Endothelial cell of umbilical vein (primary cell): ENCODE measurements around the gene FOXN1. TPM values are rescaled to one million over a fixed set of nuclear protein-coding genes. Genes with fewer than 3 reads are reported as not detected.
A peak's percentile ranks its signal among the peaks of the same experiment; 100 is the strongest.

Experiments
- BruUV-seq: library from RNA; stranded (reverse); fragments of 400-500 nt; replicated peaks from 2 replicates; lab custom pipeline; 2021; lab: Mats Ljungman, UMichigan
- CTCF ChIA-PET: fragments of 300-600, 350-600 bp; sonication (Branson Sonifier 250); formaldehyde crosslinking; loops from one replicate; lab custom pipeline; 2021; ENCODE audit warnings: antibody characterized with exemption, inconsistent platforms; lab: Charles Lee
- POLR2A ChIA-PET: fragments of 300-600, 350-600 bp; sonication (Branson Sonifier 250); formaldehyde crosslinking; loops from one replicate; lab custom pipeline; 2021; ENCODE audit warnings: antibody characterized with exemption, inconsistent platforms; lab: Charles Lee
- DNase-seq: peaks from one replicate; pipeline ENCODE4 v3.0.0-alpha.2; 2011; ENCODE audit warnings: low read depth, low spot score
- FAIRE-seq: peaks from 2 replicates; lab custom pipeline; 2011; peaks lifted over from hg19 to GRCh38; lab: Jason Lieb, UNC
- H2AFZ ChIP-seq: 2 replicates; pipeline ENCODE4 v1.6.0; 2012; ENCODE audit warnings: low read depth, low read length, control low read depth, inconsistent platforms
- H3K27ac ChIP-seq: 2 replicates; pipeline ENCODE4 v1.5.1; 2011; ENCODE audit warnings: low read depth, mild to moderate bottlenecking, control low read depth, low read length, moderate library complexity; ENCODE audit not compliant: insufficient read depth
- H3K27me3 ChIP-seq, 2 experiments: 2 replicates each; pipeline versions ENCODE4 v1.6.0 to v1.6.1; 2011; ENCODE audit warnings: low read length in 2 of 2, mixed read lengths in 1 of 2; ENCODE audit not compliant: control insufficient read depth in 2 of 2, insufficient read depth in 2 of 2
- H3K36me3 ChIP-seq, 2 experiments: 2 replicates in 1 of 2; 3 replicates in 1 of 2; pipeline ENCODE4 v1.5.1; 2011; ENCODE audit warnings: low read length in 2 of 2, mild to moderate bottlenecking in 1 of 2, moderate library complexity in 1 of 2; ENCODE audit not compliant: control insufficient read depth in 2 of 2, insufficient read depth in 2 of 2; ENCODE audit errors: extremely low read depth in 1 of 2
- H3K4me1 ChIP-seq: 3 replicates; pipeline ENCODE4 v1.5.1; 2011; ENCODE audit warnings: mild to moderate bottlenecking, low read length; ENCODE audit not compliant: control insufficient read depth, insufficient read depth; ENCODE audit errors: extremely low read depth
- H3K4me2 ChIP-seq: 2 replicates; pipeline ENCODE4 v1.6.1; 2011; ENCODE audit warnings: low read length, control low read depth, mixed read lengths; ENCODE audit not compliant: insufficient read depth
- H3K4me3 ChIP-seq, 3 experiments: fragments of 200-600 bp in 1 of 3; sonication (generic), shearing (Covaris generic) in 1 of 3; replicated peaks in 1 of 3; 2 replicates each; pipeline ENCODE4 v1.5.1; 2011 to 2016; ENCODE audit warnings: control low read depth in 3 of 3, low read length in 3 of 3, mild to moderate bottlenecking in 2 of 3, inconsistent platforms in 1 of 3, low read depth in 1 of 3, moderate library complexity in 1 of 3; ENCODE audit not compliant: insufficient read depth in 1 of 3
- H3K79me2 ChIP-seq: 2 replicates; pipeline ENCODE4 v1.6.0; 2012; ENCODE audit warnings: low read length, inconsistent platforms; ENCODE audit not compliant: control insufficient read depth, insufficient read depth
- H3K9ac ChIP-seq: replicated peaks from 2 replicates; pipeline ENCODE3; 2011; ENCODE audit warnings: low read length, control low read depth; ENCODE audit not compliant: insufficient read depth; ENCODE audit errors: extremely low read depth
- H3K9me1 ChIP-seq: replicated peaks from 3 replicates; pipeline ENCODE4 v1.6.0; 2011; ENCODE audit warnings: mild to moderate bottlenecking, low read length; ENCODE audit not compliant: control insufficient read depth, insufficient read depth; ENCODE audit errors: extremely low read depth
- H3K9me3 ChIP-seq: replicated peaks from 2 replicates; pipeline ENCODE4 v1.5.1; 2012; ENCODE audit warnings: low read length, inconsistent platforms; ENCODE audit not compliant: control insufficient read depth, insufficient read depth
- H4K20me1 ChIP-seq: replicated peaks from 2 replicates; pipeline ENCODE3; 2011; ENCODE audit warnings: mild to moderate bottlenecking, low read length; ENCODE audit not compliant: control insufficient read depth, insufficient read depth; ENCODE audit errors: extremely low read depth
- FOS ChIP-seq: IDR thresholded peaks from 2 replicates; pipeline ENCODE4 v1.6.1; 2011; ENCODE audit warnings: mild to moderate bottlenecking, low read length, moderate library complexity, borderline replicate concordance; ENCODE audit not compliant: insufficient read depth
- JUN ChIP-seq: IDR thresholded peaks from 2 replicates; pipeline ENCODE4 v1.6.1; 2011; ENCODE audit warnings: borderline replicate concordance, low read depth; ENCODE audit not compliant: insufficient read length, insufficient read depth
- MYC ChIP-seq: IDR thresholded peaks from one replicate; pipeline ENCODE4 v1.6.1; 2011; ENCODE audit warnings: mild to moderate bottlenecking, low read depth, low read length
- dilution Hi-C: fragments of 300-500 bp; cut with MboI; formaldehyde crosslinking; loops from one replicate; pipeline ENCODE4 v1.15.0; 2019; ENCODE audit warnings: low sequenced_read_pairs; ENCODE audit not compliant: extremely low pct_ligation_motif_present
- intact Hi-C: fragments of 100-400 bp; cut with micrococcal nuclease; formaldehyde crosslinking; loops from one replicate; pipeline ENCODE4 v1.10.0; 2022
- polyA plus RNA-seq, 4 experiments: library from polyadenylated mRNA; depleted of rRNA in 3 of 4; stranded (reverse) in 3 of 4; unstranded in 1 of 4; fragments of >200 nt; gene quantifications; 2 replicates each; pipeline versions ENCODE4 v1.2.1 to v1.2.3, GENCODE V29; 2011 to 2012; ENCODE audit warnings: missing spikeins in 1 of 4
- total RNA-seq: library from RNA; stranded (reverse); gene quantifications from 2 replicates; pipeline ENCODE4 v1.2.3, GENCODE V29; 2021
- TF ChIP-seq, protein P1 (sequence below), 2 donors: IDR thresholded peaks; 1 replicate in 1 of 2; 2 replicates in 1 of 2; pipeline ENCODE4 v1.5.1; 2011; ENCODE audit warnings: low read length in 2 of 2, mild to moderate bottlenecking in 2 of 2, moderate library complexity in 2 of 2, control low read depth in 1 of 2, inconsistent platforms in 1 of 2, low read depth in 1 of 2; ENCODE audit not compliant: insufficient read depth in 1 of 2; ENCODE audit errors: extremely low read depth in 1 of 2
- TF ChIP-seq, protein P2 (sequence below): IDR thresholded peaks from 2 replicates; pipeline ENCODE4 v1.6.1; 2011; ENCODE audit not compliant: insufficient read depth, insufficient read length

FOXN1 gene
- total and polyA plus RNA-seq, 2 donors (not counting 3 experiments of a cell fraction or from before 2014, with no cell fraction given), result not detected

GRCh38 chr17:28572259-28573039 is 66.3 kb downstream of the FOXN1 start:
- intact Hi-C loops, result no loop called here
- no peak for FAIRE-seq
- Histone ChIP-seq H3K4me3 (peak overlapping the region in 1 of 3 experiments; percentile 52), H3K9me1 (no peaks in the 10 kb centered on the region), H3K9ac (no peak overlapping the region), H3K27ac (no peak overlapping the region), H3K4me2 (peak overlapping the region; percentile 79), H3K27me3 (no peaks in the 10 kb centered on the region), H4K20me1 (no peaks in the 10 kb centered on the region), H2AFZ (no peak overlapping the region), H3K4me1 (peaks cover 12% of the 10 kb centered on the region), H3K79me2 (peaks cover 15% of the 10 kb centered on the region), H3K9me3 (no peaks in the 10 kb centered on the region), H3K36me3 (no peaks in the 10 kb centered on the region)
- TF ChIP-seq, protein P1, sequence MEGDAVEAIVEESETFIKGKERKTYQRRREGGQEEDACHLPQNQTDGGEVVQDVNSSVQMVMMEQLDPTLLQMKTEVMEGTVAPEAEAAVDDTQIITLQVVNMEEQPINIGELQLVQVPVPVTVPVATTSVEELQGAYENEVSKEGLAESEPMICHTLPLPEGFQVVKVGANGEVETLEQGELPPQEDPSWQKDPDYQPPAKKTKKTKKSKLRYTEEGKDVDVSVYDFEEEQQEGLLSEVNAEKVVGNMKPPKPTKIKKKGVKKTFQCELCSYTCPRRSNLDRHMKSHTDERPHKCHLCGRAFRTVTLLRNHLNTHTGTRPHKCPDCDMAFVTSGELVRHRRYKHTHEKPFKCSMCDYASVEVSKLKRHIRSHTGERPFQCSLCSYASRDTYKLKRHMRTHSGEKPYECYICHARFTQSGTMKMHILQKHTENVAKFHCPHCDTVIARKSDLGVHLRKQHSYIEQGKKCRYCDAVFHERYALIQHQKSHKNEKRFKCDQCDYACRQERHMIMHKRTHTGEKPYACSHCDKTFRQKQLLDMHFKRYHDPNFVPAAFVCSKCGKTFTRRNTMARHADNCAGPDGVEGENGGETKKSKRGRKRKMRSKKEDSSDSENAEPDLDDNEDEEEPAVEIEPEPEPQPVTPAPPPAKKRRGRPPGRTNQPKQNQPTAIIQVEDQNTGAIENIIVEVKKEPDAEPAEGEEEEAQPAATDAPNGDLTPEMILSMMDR (IDR thresholded peaks at IDR 0.05; ENCODE audit: extremely low read depth in 1 of 2, insufficient read depth in 1 of 2, low read depth in 1 of 2, low read length in 2 of 2), result no peak
- no peak for TF ChIP-seq JUN
- TF ChIP-seq FOS, result no peak
- TF ChIP-seq, protein P2, sequence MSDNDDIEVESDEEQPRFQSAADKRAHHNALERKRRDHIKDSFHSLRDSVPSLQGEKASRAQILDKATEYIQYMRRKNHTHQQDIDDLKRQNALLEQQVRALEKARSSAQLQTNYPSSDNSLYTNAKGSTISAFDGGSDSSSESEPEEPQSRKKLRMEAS, result no peak
- TF ChIP-seq MYC, result no peak
- ChIA-PET CTCF (interaction anchor here (0.9 to 1.8 kb wide), 5 partner anchors 20 to 78 kb away, joined by 3 to 9 read pairs (median 3); no protein-coding TSS in a partner anchor), POLR2A (no interaction called here)
- dilution Hi-C loops, result no loop called here
- no TSS peak for BruUV-seq
- DNase-seq, result no peak
